Liver (tissue), 3 donors: ENCODE measurements around the gene SHC4.

Experiments used
- EGR1 ChIP-seq, 2 donors: IDR thresholded peaks; 2 replicates each; pipeline ENCODE4 v1.6.1; 2016 to 2018; ENCODE audit warnings: antibody characterized with exemption in 2 of 2, low read depth in 2 of 2
- GABPA ChIP-seq, 2 donors: IDR thresholded peaks in 1 of 2; conservative IDR thresholded peaks in 1 of 2; 2 replicates each; pipeline ENCODE4 v1.6.1; 2016; ENCODE audit warnings: antibody characterized with exemption in 2 of 2, mild to moderate bottlenecking in 1 of 2, moderate library complexity in 1 of 2
- JUND ChIP-seq, 2 donors: IDR thresholded peaks; 2 replicates each; pipeline ENCODE4 v1.6.1; 2016; ENCODE audit warnings: antibody characterized with exemption in 2 of 2
- TAF1 ChIP-seq: conservative IDR thresholded peaks from 2 replicates; pipeline ENCODE4 v1.6.1; 2016; ENCODE audit warnings: antibody characterized with exemption, mild to moderate bottlenecking
- ZBTB33 ChIP-seq: IDR thresholded peaks from 2 replicates; pipeline ENCODE4 v1.6.1; 2016; ENCODE audit warnings: antibody characterized with exemption
- TF ChIP-seq, protein P1 (sequence below): fragments of 150-350 bp; IDR thresholded peaks from 2 replicates; pipeline ENCODE4 v1.5.1; 2017; ENCODE audit warnings: improper control_type of control experiment, low read depth, low read length; ENCODE audit not compliant: missing input control
- TF ChIP-seq, protein P2 (sequence below): IDR thresholded peaks from 2 replicates; pipeline ENCODE4 v1.6.1; 2016; ENCODE audit warnings: antibody characterized with exemption
- donor health status: healthy.
- donor health status: healthy.

- TF ChIP-seq, protein P1, sequence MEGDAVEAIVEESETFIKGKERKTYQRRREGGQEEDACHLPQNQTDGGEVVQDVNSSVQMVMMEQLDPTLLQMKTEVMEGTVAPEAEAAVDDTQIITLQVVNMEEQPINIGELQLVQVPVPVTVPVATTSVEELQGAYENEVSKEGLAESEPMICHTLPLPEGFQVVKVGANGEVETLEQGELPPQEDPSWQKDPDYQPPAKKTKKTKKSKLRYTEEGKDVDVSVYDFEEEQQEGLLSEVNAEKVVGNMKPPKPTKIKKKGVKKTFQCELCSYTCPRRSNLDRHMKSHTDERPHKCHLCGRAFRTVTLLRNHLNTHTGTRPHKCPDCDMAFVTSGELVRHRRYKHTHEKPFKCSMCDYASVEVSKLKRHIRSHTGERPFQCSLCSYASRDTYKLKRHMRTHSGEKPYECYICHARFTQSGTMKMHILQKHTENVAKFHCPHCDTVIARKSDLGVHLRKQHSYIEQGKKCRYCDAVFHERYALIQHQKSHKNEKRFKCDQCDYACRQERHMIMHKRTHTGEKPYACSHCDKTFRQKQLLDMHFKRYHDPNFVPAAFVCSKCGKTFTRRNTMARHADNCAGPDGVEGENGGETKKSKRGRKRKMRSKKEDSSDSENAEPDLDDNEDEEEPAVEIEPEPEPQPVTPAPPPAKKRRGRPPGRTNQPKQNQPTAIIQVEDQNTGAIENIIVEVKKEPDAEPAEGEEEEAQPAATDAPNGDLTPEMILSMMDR = no peak
- TF ChIP-seq TAF1 (no peak), JUND (IDR thresholded peaks at IDR 0.05) (no peak), ZBTB33 (no peak), EGR1 (IDR thresholded peaks at IDR 0.05; ENCODE audit: low read depth in 2 of 2) (no peak), GABPA (IDR thresholded peaks at IDR 0.05 in 1 of 2, conservative IDR thresholded peaks at IDR 0.05 in 1 of 2) (no peak)
- TF ChIP-seq, protein P2, sequence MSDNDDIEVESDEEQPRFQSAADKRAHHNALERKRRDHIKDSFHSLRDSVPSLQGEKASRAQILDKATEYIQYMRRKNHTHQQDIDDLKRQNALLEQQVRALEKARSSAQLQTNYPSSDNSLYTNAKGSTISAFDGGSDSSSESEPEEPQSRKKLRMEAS = no peak
These were observed 59.0 kb downstream of the SHC4 start for GRCh38 chr15:48904758-48905157.
